HL-60/S4 treated with phorbol 12-myristate 13-acetate at 8.2 ng/mL for 4 days and 3 days (cell line): ENCODE results near the gene GLI2.

Experiments
- in situ Hi-C: fragments of 300-500 bp; cut with MboI; formaldehyde crosslinking; loops from 2 replicates; pipeline ENCODE4 v1.15.0; 2022; ENCODE audit warnings: low sequenced_read_pairs

The GLI2 gene

DNA sequence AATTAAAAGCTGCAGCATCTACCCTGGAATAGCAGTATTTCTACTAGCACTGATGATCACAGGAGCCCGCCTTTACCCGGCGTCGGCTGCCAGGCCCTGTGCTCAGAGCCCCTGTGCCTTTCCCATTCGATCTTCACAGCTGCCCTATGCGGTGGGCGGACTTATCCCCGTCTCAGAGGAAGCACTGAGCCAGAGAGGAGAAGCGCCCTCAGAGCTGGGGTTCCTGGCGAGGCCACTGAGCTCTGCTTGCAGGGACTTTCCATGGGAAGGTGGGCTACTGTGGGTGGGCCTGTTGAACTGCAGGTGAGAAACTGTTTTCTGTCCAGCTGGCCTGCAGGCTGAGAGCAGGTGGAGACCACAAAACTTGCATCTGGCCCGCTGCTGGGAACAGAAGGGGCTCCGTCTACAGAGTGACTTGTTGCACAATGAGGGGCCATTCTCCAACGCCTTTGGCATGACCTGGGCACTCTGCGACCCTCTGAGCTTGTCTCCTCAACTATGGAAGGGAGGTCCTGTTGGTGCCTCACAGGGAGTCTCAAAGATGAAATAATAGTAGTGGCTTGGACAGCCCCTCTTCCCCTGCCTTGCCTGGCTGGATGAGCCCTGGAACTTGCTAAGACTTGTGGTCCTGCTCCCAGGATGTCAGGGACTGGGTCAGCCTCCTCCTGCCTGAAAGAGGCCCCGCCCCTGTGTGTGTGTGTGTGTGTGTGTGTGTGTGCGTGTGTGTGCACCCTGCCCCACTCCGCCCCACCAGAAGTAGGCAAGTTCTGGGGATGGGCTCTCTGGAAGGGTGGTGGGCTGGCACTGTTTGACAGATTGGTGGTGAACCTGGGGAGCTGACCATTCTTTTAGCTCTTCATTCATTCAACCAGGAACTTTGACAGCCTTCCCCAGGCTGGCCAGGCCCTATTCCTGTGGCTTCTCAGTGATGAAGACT, 32.7 kb downstream of the GLI2 start:
- in situ Hi-C loops, result no loop called here

DNA sequence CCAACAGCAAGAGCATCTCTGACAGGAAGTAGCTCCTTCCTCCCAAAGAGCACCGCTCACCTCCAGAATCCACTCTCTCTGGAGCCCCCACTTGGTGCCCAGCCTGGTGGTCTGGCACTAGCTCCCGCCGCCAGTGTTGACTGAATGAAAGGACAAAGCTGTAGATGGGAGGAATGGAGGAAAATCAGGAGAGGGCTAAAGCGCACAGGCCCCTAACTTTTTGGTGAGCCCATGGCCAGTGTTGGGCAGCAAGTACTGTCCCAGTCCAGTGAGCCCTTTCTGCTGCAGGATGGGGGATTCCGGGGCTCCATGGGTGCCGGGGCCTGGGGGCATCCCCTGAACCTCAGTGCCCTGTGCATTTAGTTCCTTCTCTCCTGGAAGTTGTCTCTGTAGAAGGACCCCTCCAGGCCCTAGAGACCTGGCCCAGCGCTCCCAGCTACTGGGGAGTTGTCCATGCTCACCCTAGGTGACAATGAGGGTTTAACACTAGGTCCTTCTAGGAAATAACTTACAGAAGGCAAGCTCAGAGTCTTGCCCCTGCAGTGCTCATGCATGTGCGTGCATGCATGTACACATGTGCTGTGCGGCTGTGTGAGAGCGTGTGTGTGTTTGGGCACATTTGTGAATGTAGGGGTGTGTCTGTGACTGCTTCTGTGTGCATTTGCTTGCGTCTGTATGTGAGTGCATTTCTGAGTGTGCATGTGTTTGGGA, 33.6 kb downstream of the GLI2 start:
- in situ Hi-C loops, result no loop called here

GRCh38 chr2:120769787-120770120, 34.1 kb downstream of the GLI2 start:
- in situ Hi-C loops, result no loop called here

DNA sequence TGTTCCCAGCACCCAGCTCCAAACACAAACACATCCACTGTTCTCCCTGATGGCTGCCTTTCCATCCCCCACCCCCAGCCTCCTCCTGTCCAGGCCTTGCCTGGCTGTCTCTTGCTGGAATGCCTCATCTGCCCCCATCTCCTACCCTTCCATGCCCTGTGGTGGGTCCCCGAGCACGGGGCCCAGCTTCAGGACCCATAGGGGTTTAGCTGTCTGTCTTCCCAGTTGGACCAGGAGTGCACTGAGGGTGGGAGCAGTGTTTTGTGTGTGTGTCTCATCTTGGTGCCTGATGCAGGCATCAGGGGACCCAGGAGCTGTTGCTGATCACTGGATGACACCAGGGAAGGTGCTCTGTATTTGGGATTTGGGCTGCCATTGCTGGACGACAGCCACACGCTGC, 34.5 kb downstream of the GLI2 start:
- in situ Hi-C loops, result no loop called here

DNA sequence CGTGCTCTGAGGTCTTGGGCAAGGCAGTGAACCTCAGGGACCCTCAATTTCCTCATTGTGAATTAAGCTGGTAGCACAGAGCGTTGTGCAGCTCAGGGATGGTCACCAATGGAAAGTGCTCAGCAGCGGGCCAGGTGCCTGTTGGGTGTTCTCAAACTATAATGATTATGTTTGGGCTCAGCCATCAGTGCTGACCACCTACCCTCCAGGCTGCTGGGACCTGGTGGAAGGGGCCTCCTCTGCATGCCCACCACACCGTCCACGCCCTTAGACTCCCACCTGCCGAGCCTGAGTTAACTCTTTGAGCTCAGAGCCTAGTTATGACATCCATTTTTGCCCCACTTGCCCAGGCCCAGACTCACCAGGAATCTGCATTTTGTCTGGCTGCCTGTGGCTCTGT, 35.0 kb downstream of the GLI2 start:
- in situ Hi-C loops, result no loop called here

GRCh38 chr2:120771111-120771780, 35.6 kb downstream of the GLI2 start:
- in situ Hi-C loops, result no loop called here

DNA sequence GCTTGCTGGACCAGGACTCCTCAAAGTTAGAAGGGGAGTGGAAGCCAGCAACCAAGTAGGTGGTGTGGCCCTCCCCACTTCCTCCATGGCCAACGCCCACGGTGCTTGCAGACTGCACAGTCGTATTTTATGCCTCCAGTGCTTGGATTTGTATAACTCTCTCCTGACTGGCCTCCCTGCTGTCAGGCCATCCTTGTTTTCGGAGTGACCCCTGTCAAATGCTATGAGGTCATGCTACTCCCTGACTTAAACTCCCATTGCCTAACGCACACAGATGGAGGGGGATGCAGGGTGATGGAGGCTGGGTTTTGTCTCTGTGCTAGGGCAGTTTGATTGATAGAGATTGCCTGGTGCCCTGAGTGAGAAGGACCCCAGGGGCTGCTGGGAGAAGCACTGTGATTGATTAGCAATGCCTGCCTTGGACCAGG, 36.1 kb downstream of the GLI2 start:
- in situ Hi-C loops, result no loop called here

DNA sequence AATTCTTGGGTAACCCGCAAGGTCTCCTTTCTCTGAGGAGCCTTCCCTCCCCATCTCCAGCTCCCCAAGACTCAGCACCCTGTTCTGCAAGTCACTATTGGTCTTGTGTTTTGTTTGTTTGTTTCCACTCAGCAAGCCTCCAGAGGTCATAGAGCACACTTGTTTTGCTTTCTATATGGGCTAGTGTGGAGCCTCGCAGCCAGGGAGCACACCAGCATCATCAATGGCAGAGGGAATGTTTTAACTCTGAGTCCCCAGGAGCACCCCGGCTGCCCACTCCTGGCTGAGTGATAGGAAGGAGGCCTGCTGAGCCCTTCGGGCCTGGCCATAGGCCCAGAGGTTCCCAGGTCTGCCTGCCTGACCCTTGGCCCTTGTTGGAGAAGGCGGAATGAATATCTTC, 36.6 kb downstream of the GLI2 start:
- in situ Hi-C loops, result no loop called here

GRCh38 chr2:120773186-120773800, 37.6 kb downstream of the GLI2 start:
- in situ Hi-C loops, result no loop called here

DNA sequence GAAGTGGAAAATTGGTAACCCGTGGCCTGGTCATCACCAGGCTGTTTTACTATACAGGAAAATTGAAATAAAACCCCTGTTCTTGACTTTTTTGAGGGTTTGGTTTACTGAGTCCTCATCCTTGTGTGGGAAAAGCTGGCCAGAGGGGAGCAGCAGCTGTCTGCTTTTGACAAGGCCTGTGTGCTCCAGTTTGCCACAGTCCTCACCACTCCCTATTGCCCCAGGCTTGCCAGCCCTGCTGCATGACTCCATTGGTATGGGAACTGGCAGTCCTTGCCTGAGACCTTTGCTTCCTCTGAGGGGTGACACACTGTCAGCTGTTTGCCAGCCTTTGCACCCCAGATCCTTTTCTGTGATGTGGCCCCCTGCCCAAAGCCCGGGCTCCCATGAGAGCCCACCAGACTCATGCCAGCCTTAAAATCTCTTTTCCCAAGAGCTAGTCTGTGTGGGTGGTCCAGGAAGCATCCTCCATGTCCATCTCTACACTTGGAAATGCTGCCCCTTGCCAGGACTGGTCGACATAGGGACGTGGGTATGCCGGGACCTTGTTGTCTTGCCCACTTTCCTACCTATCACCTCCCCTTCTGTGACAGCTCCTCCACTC, 39.0 kb downstream of the GLI2 start:
- in situ Hi-C loops, result no loop called here

GRCh38 chr2:120775194-120775593, 39.5 kb downstream of the GLI2 start:
- in situ Hi-C loops, result no loop called here

GRCh38 chr2:120775801-120776589, 40.3 kb downstream of the GLI2 start:
- in situ Hi-C loops, result no loop called here

DNA sequence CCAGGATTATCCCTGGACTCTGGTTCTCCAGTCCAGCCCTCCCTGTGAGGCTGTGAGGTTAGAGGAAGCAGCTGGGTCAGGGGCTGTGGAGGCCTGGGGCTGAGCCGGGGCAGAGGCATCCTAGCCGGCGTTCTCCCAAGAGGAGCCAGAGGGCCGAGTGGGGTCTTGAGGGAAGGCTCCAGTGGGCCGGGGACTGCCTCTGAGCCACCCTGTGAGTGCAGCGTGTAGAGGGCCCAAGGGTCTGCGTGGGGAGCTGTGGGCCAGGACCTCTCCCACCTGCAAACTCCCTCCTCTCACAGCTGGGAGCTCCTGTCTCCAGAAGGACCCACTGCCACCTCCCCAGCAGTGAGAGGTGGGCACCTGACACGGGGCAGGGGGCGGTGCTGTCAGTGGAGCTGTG, 41.0 kb downstream of the GLI2 start:
- in situ Hi-C loops, result no loop called here

- in situ Hi-C loops, result no loop called here
These were observed 41.6 kb downstream of the GLI2 start for GRCh38 chr2:120777170-120777751.

DNA sequence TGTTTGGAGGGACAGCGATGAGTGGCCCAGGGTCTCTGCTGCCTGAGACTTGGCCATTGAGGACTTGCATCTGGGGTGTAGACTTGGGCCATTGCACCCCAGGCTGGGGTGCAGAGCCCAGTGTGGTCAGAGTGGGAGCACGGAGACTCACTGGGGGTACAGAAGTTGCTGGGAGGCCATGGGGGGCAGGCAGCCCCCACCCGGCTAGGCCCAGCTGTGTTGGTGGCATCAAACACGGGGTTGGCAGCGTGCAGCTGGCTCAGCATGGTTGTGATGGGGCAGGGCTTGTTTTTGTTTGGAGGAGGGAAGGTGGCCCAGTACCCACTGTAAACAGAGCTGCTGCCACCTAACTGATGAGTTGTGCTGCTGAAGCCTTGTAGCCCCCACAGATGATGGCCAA, 42.1 kb downstream of the GLI2 start:
- in situ Hi-C loops, result no loop called here

GRCh38 chr2:120778244-120778643, 42.6 kb downstream of the GLI2 start:
- in situ Hi-C loops, result no loop called here

DNA sequence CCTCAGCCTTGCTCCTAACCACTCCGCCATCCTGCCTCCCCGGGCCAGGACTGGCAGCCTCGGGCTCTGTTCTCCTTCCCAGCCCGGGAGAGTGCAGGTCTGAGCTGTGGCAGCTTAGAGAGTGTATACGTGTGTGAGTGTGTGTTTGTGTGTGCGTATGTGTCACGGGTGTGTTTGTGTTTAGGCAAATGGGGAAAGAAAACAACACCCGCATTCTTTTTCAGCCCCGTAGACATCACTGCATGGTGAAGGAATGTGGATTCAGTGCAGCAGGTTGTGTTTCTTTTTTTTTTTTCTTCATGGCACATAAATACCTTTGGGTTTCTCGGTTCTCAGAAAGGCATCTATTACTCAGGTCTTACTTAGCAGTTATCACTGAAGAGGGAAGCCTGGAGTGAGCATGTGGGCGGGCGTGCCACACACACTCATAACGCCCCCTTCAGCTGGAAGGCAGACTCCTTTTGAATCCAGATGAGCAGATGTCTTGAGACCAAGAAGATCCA, 44.2 kb downstream of the GLI2 start:
- in situ Hi-C loops, result no loop called here

- in situ Hi-C loops, result no loop called here
These were observed 44.7 kb downstream of the GLI2 start for GRCh38 chr2:120780402-120780801.

GRCh38 chr2:120783371-120783791, 47.7 kb downstream of the GLI2 start:
- in situ Hi-C loops, result no loop called here
